Natural killer cell (primary cell): Measurements from ENCODE around the gene ASPHD2. TPM values are rescaled to one million over a fixed set of nuclear protein-coding genes. Genes with fewer than 3 reads are reported as not detected.
"Not testable (repeated sequence)": the region's sequence is repeated elsewhere in the genome, so short reads cannot be mapped to it uniquely, and the experiment has no call there.

Experiments used
- ATAC-seq, 3 donors: fragments of 150-1000 bp in 2 of 3; fragments of 200-7000 bp in 1 of 3; cut with Tn5 transposase; 1 replicate in 1 of 3; 2 replicates in 2 of 3; pipeline ENCODE4 v1.10.0; 2021; ENCODE audit warnings: mild to moderate bottlenecking in 2 of 3, moderate library complexity in 2 of 3
- DNase-seq, 2 donors: peaks; one replicate each; pipeline versions ENCODE4 v3.0.0 to v3.0.0-alpha.2; 2013 to 2021; ENCODE audit warnings: mixed read lengths in 1 of 2
- H3K27ac ChIP-seq: one replicate; pipeline ENCODE4 v1.5.1; 2013; ENCODE audit warnings: mild to moderate bottlenecking, low read length
- H3K27me3 ChIP-seq: one replicate; pipeline ENCODE4 v1.6.1; 2013; ENCODE audit warnings: low read length; ENCODE audit not compliant: control insufficient read depth, insufficient read depth
- H3K36me3 ChIP-seq: one replicate; pipeline ENCODE4 v1.6.1; 2013; ENCODE audit warnings: low read length; ENCODE audit not compliant: control insufficient read depth, insufficient read depth
- H3K4me1 ChIP-seq: one replicate; pipeline ENCODE4 v1.6.1; 2013; ENCODE audit warnings: low read length; ENCODE audit not compliant: control insufficient read depth, insufficient read depth
- H3K4me3 ChIP-seq: one replicate; pipeline ENCODE4 v1.5.1; 2013; ENCODE audit warnings: low read length
- H3K9me3 ChIP-seq: one replicate; pipeline ENCODE4 v1.6.1; 2013; ENCODE audit warnings: low read length; ENCODE audit not compliant: control insufficient read depth, insufficient read depth
- H3K27ac Mint-ChIP-seq, 2 donors: one replicate each; pipeline ENCODE4 v1.8.0; 2022; ENCODE audit warnings: mild to moderate bottlenecking in 2 of 2, mixed read lengths in 2 of 2, moderate library complexity in 1 of 2
- H3K27me3 Mint-ChIP-seq, 2 donors: one replicate each; pipeline ENCODE4 v1.8.0; 2022; ENCODE audit warnings: low read depth in 2 of 2, mixed read lengths in 2 of 2
- H3K36me3 Mint-ChIP-seq: one replicate; pipeline ENCODE4 v1.8.0; 2022; ENCODE audit warnings: mixed read lengths
- H3K4me1 Mint-ChIP-seq, 2 donors: one replicate each; pipeline ENCODE4 v1.8.0; 2022; ENCODE audit warnings: mixed read lengths in 2 of 2
- H3K4me3 Mint-ChIP-seq: one replicate; pipeline ENCODE4 v1.8.0; 2022; ENCODE audit warnings: mild to moderate bottlenecking, moderate library complexity, mixed read lengths
- H3K9me3 Mint-ChIP-seq, 2 donors: one replicate each; pipeline ENCODE4 v1.8.0; 2022; ENCODE audit warnings: mixed read lengths in 2 of 2
- CTCF ChIP-seq: fragments of 200-600 bp; IDR thresholded peaks from one replicate; pipeline ENCODE4 v1.8.0; 2022; ENCODE audit warnings: antibody characterized with exemption
- WGBS: methylation state at CpG from one replicate; pipeline ENCODE4 v1.1.7; 2013; ENCODE audit warnings: missing lambda C conversion rate; ENCODE audit not compliant: insufficient coverage; 5-methylcytosine and 5-hydroxymethylcytosine counted together
- intact Hi-C: fragments of 100-400 bp; cut with micrococcal nuclease; formaldehyde crosslinking; loops from one replicate; pipeline ENCODE4 v1.14.2; 2022
- total RNA-seq, 4 donors: library from RNA; stranded (reverse); fragments of 120-200 nt in 1 of 4; gene quantifications; one replicate each; pipeline versions ENCODE4 v1.2.3 to v1.2.4, GENCODE V29; 2013 to 2022

The ASPHD2 gene
- total RNA-seq, 3 donors from 2014 or later (not counting 1 experiment from before 2014, with no cell fraction given): 1.6 to 3.0 (median 1.9) TPM

DNA sequence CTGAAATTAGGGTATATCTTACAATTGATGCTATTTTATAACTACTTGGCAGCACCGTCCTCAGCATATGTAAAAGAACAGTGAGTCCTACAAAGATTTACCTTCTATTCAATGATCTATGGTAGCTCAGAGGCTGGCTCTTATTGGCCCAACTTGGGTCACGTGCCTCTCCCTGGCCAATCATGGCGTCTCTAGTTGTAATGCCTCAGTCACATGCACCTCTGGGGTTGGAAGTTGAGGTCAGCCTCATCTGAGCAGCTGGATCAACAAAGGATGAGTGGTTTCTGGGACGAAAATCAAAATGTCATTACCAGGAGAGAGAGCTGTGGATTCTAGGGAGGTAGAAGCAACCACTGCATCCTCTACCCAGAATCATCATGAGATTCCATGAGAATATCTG, 22.9 kb upstream of the ASPHD2 start:
- Mint-ChIP-seq H3K4me1 (no peaks in the 10 kb centered on the region), H3K9me3 (no peaks in the 10 kb centered on the region), H3K36me3 (no peaks in the 10 kb centered on the region), H3K4me3 (no peak overlapping the region), H3K27me3 (peaks cover 14 to 32% of the 10 kb centered on the region in 2 donors), H3K27ac (no peak overlapping the region)
- peaks cover 2% of the 10 kb centered on the region for H3K27me3 ChIP-seq
- no peak overlapping the region for H3K27ac ChIP-seq
- no peak for TF ChIP-seq CTCF
- DNase-seq: no peak
- H3K36me3 ChIP-seq: no peaks in the 10 kb centered on the region
- H3K9me3 ChIP-seq: no peaks in the 10 kb centered on the region
- intact Hi-C loops: no loop called here
- no peak overlapping the region for H3K4me3 ChIP-seq
- ATAC-seq: no peak
- WGBS: 86% methylated on average over 4 of the region's 4 CpGs
- H3K4me1 ChIP-seq: peaks cover 4% of the 10 kb centered on the region

- H3K27me3 ChIP-seq, H3K4me1 Mint-ChIP-seq, H3K9me3 ChIP-seq, H3K36me3 ChIP-seq, ATAC-seq, H3K27ac ChIP-seq, H3K36me3 Mint-ChIP-seq, H3K4me3 Mint-ChIP-seq, H3K4me3 ChIP-seq, H3K9me3 Mint-ChIP-seq, intact Hi-C loops, H3K27ac Mint-ChIP-seq, DNase-seq, H3K4me1 ChIP-seq: not testable (repeated sequence)
- H3K27me3 Mint-ChIP-seq: peaks cover 8 to 21% of the 10 kb centered on the region in 2 donors
- 93% methylated on average over 6 of the region's 7 CpGs for WGBS
These were observed 20.4 kb upstream of the ASPHD2 start for GRCh38 chr22:26408562-26409220.

DNA sequence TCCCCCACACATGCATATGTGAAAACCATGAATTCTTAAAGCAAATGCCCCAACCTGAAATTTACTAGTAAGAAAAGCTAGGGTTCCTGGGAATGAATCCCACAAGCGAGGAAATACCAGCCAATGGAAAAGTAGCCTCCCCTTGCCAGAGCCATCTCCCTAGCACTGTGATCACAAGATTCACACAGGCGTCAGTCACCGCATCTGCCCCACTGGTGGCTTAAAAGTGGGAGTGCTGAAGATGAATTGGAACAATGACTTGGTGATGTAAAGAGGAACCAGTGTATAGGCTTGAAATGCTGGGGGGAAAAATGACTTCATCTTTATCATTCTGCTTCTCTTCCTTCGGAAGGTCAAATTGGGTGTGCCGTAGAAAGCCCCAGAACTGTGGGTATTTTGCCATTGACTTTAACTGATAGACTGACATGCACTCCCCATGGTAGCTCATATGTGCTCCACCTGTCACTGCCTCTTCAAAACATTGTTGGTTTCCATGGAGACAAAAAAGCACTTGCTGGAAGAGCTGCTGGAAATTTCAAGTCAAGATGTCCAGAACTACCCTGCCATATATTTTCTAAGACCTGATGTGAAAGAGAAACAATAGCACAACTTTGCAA, 19.2 kb upstream of the ASPHD2 start:
- intact Hi-C loops: no loop called here
- H3K9me3 Mint-ChIP-seq: no peaks in the 10 kb centered on the region
- H3K36me3 Mint-ChIP-seq: no peaks in the 10 kb centered on the region
- no peak overlapping the region for H3K4me3 ChIP-seq
- ATAC-seq (no peak), DNase-seq (no peak)
- no peaks in the 10 kb centered on the region for H3K9me3 ChIP-seq
- no peak overlapping the region for H3K4me3 Mint-ChIP-seq
- H3K4me1 Mint-ChIP-seq: no peaks in the 10 kb centered on the region
- H3K27ac ChIP-seq: no peak overlapping the region
- H3K27ac Mint-ChIP-seq: no peak overlapping the region
- H3K36me3 ChIP-seq: no peaks in the 10 kb centered on the region
- peaks cover 2% of the 10 kb centered on the region for H3K4me1 ChIP-seq
- no peak for TF ChIP-seq CTCF
- WGBS: 81% methylated on average over 5 of the region's 5 CpGs
- H3K27me3 Mint-ChIP-seq: peaks cover 7 to 17% of the 10 kb centered on the region in 2 donors
- peaks cover 2% of the 10 kb centered on the region for H3K27me3 ChIP-seq

GRCh38 chr22:26410386-26410785, 18.7 kb upstream of the ASPHD2 start:
- DNase-seq (no peak), ATAC-seq (no peak)
- Mint-ChIP-seq H3K27me3 (peaks cover 7 to 14% of the 10 kb centered on the region in 2 donors), H3K27ac (no peak overlapping the region), H3K36me3 (no peaks in the 10 kb centered on the region), H3K9me3 (no peaks in the 10 kb centered on the region), H3K4me3 (no peak overlapping the region), H3K4me1 (no peaks in the 10 kb centered on the region)
- intact Hi-C loops: no loop called here
- H3K4me1 ChIP-seq: no peaks in the 10 kb centered on the region
- WGBS: 89% methylated on average over 2 of the region's 5 CpGs
- no peak for TF ChIP-seq CTCF
- H3K27me3 ChIP-seq: peaks cover 2% of the 10 kb centered on the region
- no peaks in the 10 kb centered on the region for H3K36me3 ChIP-seq
- no peaks in the 10 kb centered on the region for H3K9me3 ChIP-seq
- no peak overlapping the region for H3K27ac ChIP-seq
- H3K4me3 ChIP-seq: no peak overlapping the region
